ENCODE data around the gene DCST2. TPM values are rescaled to one million over a fixed set of nuclear protein-coding genes. Genes with fewer than 3 reads are reported as not detected.

Gene DCST2
- total and polyA plus RNA-seq, 2 donors (not counting 3 experiments of a cell fraction or from before 2014, with no cell fraction given), result 0.29 to 0.51 TPM

- TF ChIP-seq, protein P1, sequence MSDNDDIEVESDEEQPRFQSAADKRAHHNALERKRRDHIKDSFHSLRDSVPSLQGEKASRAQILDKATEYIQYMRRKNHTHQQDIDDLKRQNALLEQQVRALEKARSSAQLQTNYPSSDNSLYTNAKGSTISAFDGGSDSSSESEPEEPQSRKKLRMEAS (IDR thresholded peaks at IDR 0.05; ENCODE audit: insufficient read depth, insufficient read length), result no peak
- TF ChIP-seq JUN (IDR thresholded peaks at IDR 0.05; ENCODE audit: borderline replicate concordance, insufficient read depth, insufficient read length, low read depth), result no peak
- ChIA-PET CTCF (interaction anchor here (0.7 to 3.2 kb wide), 4 partner anchors 8 to 48 kb away, joined by 3 to 20 read pairs (median 3); partner anchors contain the start of gene ADAM15), POLR2A (interaction anchor here (0.7 kb wide), 1 partner anchor 401 kb away, joined by 7 read pairs; no protein-coding TSS in a partner anchor)
- Histone ChIP-seq H3K27ac (ENCODE audit: insufficient read depth, low read depth, low read length) (no peak overlapping the region), H3K27me3 (ENCODE audit: control insufficient read depth in 2 of 2, insufficient read depth in 2 of 2, low read length in 2 of 2) (peaks cover 0 to 5% of the 10 kb centered on the region in 2 experiments), H3K9me3 (replicated peaks; ENCODE audit: control insufficient read depth, insufficient read depth, low read length) (no peaks in the 10 kb centered on the region), H3K4me2 (ENCODE audit: insufficient read depth, low read length) (no peak overlapping the region), H3K9me1 (replicated peaks; ENCODE audit: control insufficient read depth, extremely low read depth, insufficient read depth, low read length) (no peaks in the 10 kb centered on the region), H3K79me2 (ENCODE audit: control insufficient read depth, insufficient read depth, low read length) (no peaks in the 10 kb centered on the region), H4K20me1 (replicated peaks; ENCODE audit: control insufficient read depth, extremely low read depth, insufficient read depth, low read length) (no peaks in the 10 kb centered on the region), H3K36me3 (ENCODE audit: control insufficient read depth in 2 of 2, extremely low read depth in 1 of 2, insufficient read depth in 2 of 2, low read length in 2 of 2) (no peaks in the 10 kb centered on the region), H3K4me1 (ENCODE audit: control insufficient read depth, extremely low read depth, insufficient read depth, low read length) (peaks cover 4% of the 10 kb centered on the region), H2AFZ (ENCODE audit: low read depth, low read length) (no peak overlapping the region), H3K4me3 (replicated peaks in 1 of 3; ENCODE audit: insufficient read depth in 1 of 3, low read depth in 1 of 3, low read length in 3 of 3) (no peak overlapping the region), H3K9ac (replicated peaks; ENCODE audit: extremely low read depth, insufficient read depth, low read length) (no peak overlapping the region)
- intact Hi-C loops (cut with micrococcal nuclease) (no loop called here), dilution Hi-C loops (cut with MboI; ENCODE audit: extremely low pct_ligation_motif_present, low sequenced_read_pairs) (no loop called here)
- DNase-seq (ENCODE audit: low read depth, low spot score) (no peak), FAIRE-seq (no peak)
- no TSS peak for BruUV-seq (replicated peaks)
Measured at GRCh38 chr1:155037043-155037442, 3.5 kb upstream of the DCST2 start.

- no peak for FAIRE-seq
- BruUV-seq (replicated peaks), result no TSS peak
- dilution Hi-C loops (cut with MboI; ENCODE audit: extremely low pct_ligation_motif_present, low sequenced_read_pairs) (no loop called here), intact Hi-C loops (cut with micrococcal nuclease) (no loop called here)
- H3K79me2 ChIP-seq (ENCODE audit: control insufficient read depth, insufficient read depth, low read length), result no peaks in the 10 kb centered on the region
- peaks cover 0 to 5% of the 10 kb centered on the region in 2 experiments for H3K27me3 ChIP-seq (ENCODE audit: control insufficient read depth in 2 of 2, insufficient read depth in 2 of 2, low read length in 2 of 2)
- ChIA-PET CTCF (interaction anchor here (1.8 kb wide), 1 partner anchor 19 kb away, joined by 8 read pairs; no protein-coding TSS in a partner anchor), POLR2A (no interaction called here)
- H3K4me1 ChIP-seq (ENCODE audit: control insufficient read depth, extremely low read depth, insufficient read depth, low read length), result peaks cover 4% of the 10 kb centered on the region
- no peak overlapping the region for H3K4me3 ChIP-seq (replicated peaks in 1 of 3; ENCODE audit: insufficient read depth in 1 of 3, low read depth in 1 of 3, low read length in 3 of 3)
- no peaks in the 10 kb centered on the region for H3K9me1 ChIP-seq (replicated peaks; ENCODE audit: control insufficient read depth, extremely low read depth, insufficient read depth, low read length)
- H3K36me3 ChIP-seq (ENCODE audit: control insufficient read depth in 2 of 2, extremely low read depth in 1 of 2, insufficient read depth in 2 of 2, low read length in 2 of 2), result no peaks in the 10 kb centered on the region
- H3K9ac ChIP-seq (replicated peaks; ENCODE audit: extremely low read depth, insufficient read depth, low read length), result no peak overlapping the region
- no peak overlapping the region for H3K4me2 ChIP-seq (ENCODE audit: insufficient read depth, low read length)
- no peak overlapping the region for H3K27ac ChIP-seq (ENCODE audit: insufficient read depth, low read depth, low read length)
- TF ChIP-seq, protein P2, sequence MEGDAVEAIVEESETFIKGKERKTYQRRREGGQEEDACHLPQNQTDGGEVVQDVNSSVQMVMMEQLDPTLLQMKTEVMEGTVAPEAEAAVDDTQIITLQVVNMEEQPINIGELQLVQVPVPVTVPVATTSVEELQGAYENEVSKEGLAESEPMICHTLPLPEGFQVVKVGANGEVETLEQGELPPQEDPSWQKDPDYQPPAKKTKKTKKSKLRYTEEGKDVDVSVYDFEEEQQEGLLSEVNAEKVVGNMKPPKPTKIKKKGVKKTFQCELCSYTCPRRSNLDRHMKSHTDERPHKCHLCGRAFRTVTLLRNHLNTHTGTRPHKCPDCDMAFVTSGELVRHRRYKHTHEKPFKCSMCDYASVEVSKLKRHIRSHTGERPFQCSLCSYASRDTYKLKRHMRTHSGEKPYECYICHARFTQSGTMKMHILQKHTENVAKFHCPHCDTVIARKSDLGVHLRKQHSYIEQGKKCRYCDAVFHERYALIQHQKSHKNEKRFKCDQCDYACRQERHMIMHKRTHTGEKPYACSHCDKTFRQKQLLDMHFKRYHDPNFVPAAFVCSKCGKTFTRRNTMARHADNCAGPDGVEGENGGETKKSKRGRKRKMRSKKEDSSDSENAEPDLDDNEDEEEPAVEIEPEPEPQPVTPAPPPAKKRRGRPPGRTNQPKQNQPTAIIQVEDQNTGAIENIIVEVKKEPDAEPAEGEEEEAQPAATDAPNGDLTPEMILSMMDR (IDR thresholded peaks at IDR 0.05; ENCODE audit: extremely low read depth in 1 of 2, insufficient read depth in 1 of 2, low read depth in 1 of 2, low read length in 2 of 2), result no peak
- TF ChIP-seq EZH2 (IDR thresholded peaks at IDR 0.05; ENCODE audit: borderline replicate concordance, low read depth, low read length, severe bottlenecking), result no peak
- TF ChIP-seq FOS (IDR thresholded peaks at IDR 0.05; ENCODE audit: borderline replicate concordance, insufficient read depth, low read length), result no peak
- TF ChIP-seq MYC (IDR thresholded peaks at IDR 0.05; ENCODE audit: low read depth, low read length), result no peak
- no peak for TF ChIP-seq POLR2AphosphoS5 (IDR thresholded peaks at IDR 0.05; ENCODE audit: insufficient read depth, low read depth, low read length)
- TF ChIP-seq JUN (IDR thresholded peaks at IDR 0.05; ENCODE audit: borderline replicate concordance, insufficient read depth, insufficient read length, low read depth), result no peak
- TF ChIP-seq GATA2 (IDR thresholded peaks at IDR 0.05; ENCODE audit: insufficient read depth, insufficient read length, low read depth, low read length), result no peak
- TF ChIP-seq, protein P1 (IDR thresholded peaks at IDR 0.05; ENCODE audit: insufficient read depth, insufficient read length), result no peak
- no peaks in the 10 kb centered on the region for H3K9me3 ChIP-seq (replicated peaks; ENCODE audit: control insufficient read depth, insufficient read depth, low read length)
- no peaks in the 10 kb centered on the region for H4K20me1 ChIP-seq (replicated peaks; ENCODE audit: control insufficient read depth, extremely low read depth, insufficient read depth, low read length)
- H2AFZ ChIP-seq (ENCODE audit: low read depth, low read length), result no peak overlapping the region
- no peak for DNase-seq (ENCODE audit: low read depth, low spot score)
Measured at GRCh38 chr1:155035936-155036335, 2.4 kb upstream of the DCST2 start.

All from endothelial cell of umbilical vein (primary cell).